Measurements from ENCODE around the gene NGDN. TPM values are rescaled to one million over a fixed set of nuclear protein-coding genes. Genes with fewer than 3 reads are reported as not detected.
"Not testable (repeated sequence)": the region's sequence is repeated elsewhere in the genome, so short reads cannot be mapped to it uniquely, and the experiment has no call there.

The NGDN gene, protein sequence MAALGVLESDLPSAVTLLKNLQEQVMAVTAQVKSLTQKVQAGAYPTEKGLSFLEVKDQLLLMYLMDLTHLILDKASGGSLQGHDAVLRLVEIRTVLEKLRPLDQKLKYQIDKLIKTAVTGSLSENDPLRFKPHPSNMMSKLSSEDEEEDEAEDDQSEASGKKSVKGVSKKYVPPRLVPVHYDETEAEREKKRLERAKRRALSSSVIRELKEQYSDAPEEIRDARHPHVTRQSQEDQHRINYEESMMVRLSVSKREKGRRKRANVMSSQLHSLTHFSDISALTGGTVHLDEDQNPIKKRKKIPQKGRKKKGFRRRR
- 10 to 100 TPM; 82.7 to 88.7 TPM for total RNA-seq
- 74.9 TPM for polyA plus RNA-seq

- no peaks in the 10 kb centered on the region for H3K27me3 ChIP-seq (ENCODE audit: insufficient read depth, low read length, poor library complexity, severe bottlenecking)
- Mint-ChIP-seq H3K4me1 (peaks cover 0 to 11% (median 7%) of the 10 kb centered on the region in 3 donors), H3K4me3 (peak within 1 kb of the TSS in 2 of 7 donors; percentile 35 to 80), H3K36me3 (peaks cover 0 to 27% (median 4%) of the 10 kb centered on the region in 3 donors), H3K9me3 (no peaks in the 10 kb centered on the region), H3K27me3 (peaks cover 0 to 1% of the 10 kb centered on the region in 2 donors), H3K27ac (peak within 1 kb of the TSS in 3 of 8 donors; percentile 47 to 86 (median 54))
- H3K9me3 ChIP-seq (ENCODE audit: low read length), result no peaks in the 10 kb centered on the region
- DNase-seq, result peak; percentile 81 to 97 (median 95)
- ChIA-PET CTCF (interaction anchor here (0.6 to 1.5 kb wide), 3 partner anchors 9 to 774 kb away, joined by 3 to 5 read pairs (median 3); no protein-coding TSS in a partner anchor), POLR2A (interaction anchor here (0.7 to 2.0 kb wide), 4 partner anchors 9 to 141 kb away, joined by 3 to 6 read pairs (median 4); partner anchors contain the start of gene ZFHX2)
- peaks cover 14% of the 10 kb centered on the region for H3K36me3 ChIP-seq (ENCODE audit: insufficient read depth, low read length)
- H3K4me1 ChIP-seq (ENCODE audit: insufficient read depth, low read length), result peaks cover 14% of the 10 kb centered on the region
- peak within 1 kb of the TSS; percentile 94 for H3K4me3 ChIP-seq (ENCODE audit: low read length)
- peak within 1 kb of the TSS; percentile 85 for H3K27ac ChIP-seq (ENCODE audit: low read depth, low read length)
Observed at GRCh38 chr14:23469127-23469905, at the start of gene NGDN. Gene NGDN, plus strand, starts transcription at chr14:23469703. Its CDS starts 13 bp downstream, at chr14:23469716.

DNA sequence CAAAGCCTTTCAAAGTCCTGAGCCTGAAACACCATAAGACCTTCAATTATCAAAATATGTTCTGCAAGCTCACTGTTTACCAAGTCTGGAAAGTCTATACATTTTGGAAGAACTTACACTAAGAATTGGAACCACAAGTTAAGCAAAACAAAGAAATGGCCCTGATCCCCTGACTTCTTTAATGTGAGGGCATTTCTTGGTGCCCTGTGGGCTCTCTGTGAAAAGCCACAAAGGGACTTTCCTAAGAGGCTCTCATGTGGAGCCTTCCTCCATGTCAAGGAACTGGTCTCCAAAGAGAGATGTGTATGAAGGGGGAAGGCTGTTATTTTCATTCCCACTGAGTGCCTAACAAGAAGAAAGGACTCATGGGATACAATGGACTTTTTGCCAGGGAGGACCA is 47.9 kb upstream of the NGDN start:
- peaks cover 14 to 15% of the 10 kb centered on the region in 2 donors for H3K27me3 Mint-ChIP-seq
- no peak overlapping the region for H3K4me3 Mint-ChIP-seq
- H3K4me1 ChIP-seq (ENCODE audit: insufficient read depth, low read length), result no peaks in the 10 kb centered on the region
- no peaks in the 10 kb centered on the region for H3K27me3 ChIP-seq (ENCODE audit: insufficient read depth, low read length, poor library complexity, severe bottlenecking)
- H3K9me3 ChIP-seq (ENCODE audit: low read length), result no peaks in the 10 kb centered on the region
- ChIA-PET CTCF (no interaction called here), POLR2A (no interaction called here)
- no peak overlapping the region for H3K27ac Mint-ChIP-seq
- no peak overlapping the region for H3K4me3 ChIP-seq (ENCODE audit: low read length)
- no peaks in the 10 kb centered on the region for H3K9me3 Mint-ChIP-seq
- no peak for DNase-seq
- no peaks in the 10 kb centered on the region for H3K36me3 Mint-ChIP-seq
- no peaks in the 10 kb centered on the region for H3K4me1 Mint-ChIP-seq
- no peak overlapping the region for H3K27ac ChIP-seq (ENCODE audit: low read depth, low read length)
- no peaks in the 10 kb centered on the region for H3K36me3 ChIP-seq (ENCODE audit: insufficient read depth, low read length)

DNA sequence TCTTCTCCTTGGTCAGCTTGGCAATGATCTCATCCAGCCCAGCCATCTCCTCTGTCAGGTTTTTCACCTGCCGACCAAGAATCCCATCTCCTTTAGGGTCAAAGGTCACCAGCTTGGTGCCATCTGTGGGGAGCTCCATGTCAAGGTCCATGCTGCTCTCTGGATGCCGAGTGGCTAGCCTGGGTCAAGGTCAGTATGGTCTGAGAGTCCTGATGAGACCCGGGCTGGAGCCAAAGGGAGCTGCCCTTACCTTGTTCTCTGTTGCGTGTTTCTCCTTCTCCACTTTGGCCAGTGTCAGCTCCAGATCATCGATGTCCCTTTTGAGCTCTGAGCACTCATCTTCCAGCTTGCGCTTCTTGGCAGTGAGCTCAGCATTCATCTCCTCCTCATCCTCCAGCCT is 45.8 kb upstream of the NGDN start:
- H3K27ac ChIP-seq (ENCODE audit: low read depth, low read length), result no peak overlapping the region
- CTCF ChIA-PET, result interaction anchor here (1.3 kb wide), 1 partner anchor 44 kb away, joined by 4 read pairs; no protein-coding TSS in a partner anchor
- Mint-ChIP-seq H3K4me3 (no peak overlapping the region), H3K4me1 (no peaks in the 10 kb centered on the region), H3K36me3 (no peaks in the 10 kb centered on the region), H3K9me3 (no peaks in the 10 kb centered on the region), H3K27ac (no peak overlapping the region), H3K27me3 (peaks cover 10 to 14% of the 10 kb centered on the region in 2 donors)
- H3K27me3 ChIP-seq (ENCODE audit: insufficient read depth, low read length, poor library complexity, severe bottlenecking), result no peaks in the 10 kb centered on the region
- no peaks in the 10 kb centered on the region for H3K4me1 ChIP-seq (ENCODE audit: insufficient read depth, low read length)
- POLR2A ChIA-PET, result no interaction called here
- H3K9me3 ChIP-seq (ENCODE audit: low read length), result no peaks in the 10 kb centered on the region
- DNase-seq, result no peak
- H3K36me3 ChIP-seq (ENCODE audit: insufficient read depth, low read length), result no peaks in the 10 kb centered on the region
- no peak overlapping the region for H3K4me3 ChIP-seq (ENCODE audit: low read length)

- Mint-ChIP-seq H3K4me3 (no peak overlapping the region), H3K4me1 (no peaks in the 10 kb centered on the region), H3K27me3 (peaks cover 7 to 10% of the 10 kb centered on the region in 2 donors), H3K36me3 (no peaks in the 10 kb centered on the region), H3K9me3 (no peaks in the 10 kb centered on the region), H3K27ac (no peak overlapping the region)
- H3K36me3 ChIP-seq (ENCODE audit: insufficient read depth, low read length), result no peaks in the 10 kb centered on the region
- ChIA-PET CTCF (interaction anchor here (1.4 kb wide), 1 partner anchor 45 kb away, joined by 3 read pairs; no protein-coding TSS in a partner anchor), POLR2A (no interaction called here)
- no peaks in the 10 kb centered on the region for H3K4me1 ChIP-seq (ENCODE audit: insufficient read depth, low read length)
- no peak overlapping the region for H3K4me3 ChIP-seq (ENCODE audit: low read length)
- no peaks in the 10 kb centered on the region for H3K27me3 ChIP-seq (ENCODE audit: insufficient read depth, low read length, poor library complexity, severe bottlenecking)
- no peak for DNase-seq
- H3K9me3 ChIP-seq (ENCODE audit: low read length), result no peaks in the 10 kb centered on the region
- no peak overlapping the region for H3K27ac ChIP-seq (ENCODE audit: low read depth, low read length)
Observed at GRCh38 chr14:23425169-23425568, 44.3 kb upstream of the NGDN start.

- H3K36me3 Mint-ChIP-seq; H3K4me1 Mint-ChIP-seq; H3K9me3 ChIP-seq (ENCODE audit: low read length); H3K4me3 ChIP-seq (ENCODE audit: low read length); H3K27ac Mint-ChIP-seq; H3K27me3 ChIP-seq (ENCODE audit: insufficient read depth, low read length, poor library complexity, severe bottlenecking); H3K36me3 ChIP-seq (ENCODE audit: insufficient read depth, low read length); H3K27ac ChIP-seq (ENCODE audit: low read depth, low read length); POLR2A ChIA-PET; DNase-seq; H3K27me3 Mint-ChIP-seq; H3K4me1 ChIP-seq (ENCODE audit: insufficient read depth, low read length); H3K4me3 Mint-ChIP-seq; H3K9me3 Mint-ChIP-seq: not testable (repeated sequence)
- CTCF ChIA-PET, result interaction anchor here (1.4 kb wide), 1 partner anchor 46 kb away, joined by 3 read pairs; no protein-coding TSS in a partner anchor
Observed at GRCh38 chr14:23425798-23426197, 43.7 kb upstream of the NGDN start.

- CTCF ChIA-PET, result no interaction called here
- Mint-ChIP-seq H3K4me1 (no peaks in the 10 kb centered on the region), H3K27me3 (peaks cover 7 to 18% of the 10 kb centered on the region in 2 donors), H3K4me3 (no peak overlapping the region), H3K36me3 (no peaks in the 10 kb centered on the region), H3K9me3 (no peaks in the 10 kb centered on the region), H3K27ac (no peak overlapping the region)
- H3K27me3 ChIP-seq (ENCODE audit: insufficient read depth, low read length, poor library complexity, severe bottlenecking), result no peaks in the 10 kb centered on the region
- H3K27ac ChIP-seq (ENCODE audit: low read depth, low read length), result no peak overlapping the region
- H3K4me3 ChIP-seq (ENCODE audit: low read length), result no peak overlapping the region
- peak in 1 of 5 donors; percentile 30 for DNase-seq
- no peaks in the 10 kb centered on the region for H3K36me3 ChIP-seq (ENCODE audit: insufficient read depth, low read length)
- no peaks in the 10 kb centered on the region for H3K4me1 ChIP-seq (ENCODE audit: insufficient read depth, low read length)
- H3K9me3 ChIP-seq (ENCODE audit: low read length), result no peaks in the 10 kb centered on the region
- POLR2A ChIA-PET, result no interaction called here
Observed at GRCh38 chr14:23428686-23429495, 40.6 kb upstream of the NGDN start.

- H3K27ac ChIP-seq (ENCODE audit: low read depth, low read length), result no peak overlapping the region
- DNase-seq, result no peak
- no peaks in the 10 kb centered on the region for H3K4me1 ChIP-seq (ENCODE audit: insufficient read depth, low read length)
- no peaks in the 10 kb centered on the region for H3K27me3 ChIP-seq (ENCODE audit: insufficient read depth, low read length, poor library complexity, severe bottlenecking)
- Mint-ChIP-seq H3K27ac (no peak overlapping the region), H3K4me1 (no peaks in the 10 kb centered on the region), H3K27me3 (peaks cover 9 to 16% of the 10 kb centered on the region in 2 donors), H3K36me3 (no peaks in the 10 kb centered on the region), H3K4me3 (no peak overlapping the region), H3K9me3 (no peaks in the 10 kb centered on the region)
- ChIA-PET POLR2A (no interaction called here), CTCF (no interaction called here)
- H3K36me3 ChIP-seq (ENCODE audit: insufficient read depth, low read length), result no peaks in the 10 kb centered on the region
- no peaks in the 10 kb centered on the region for H3K9me3 ChIP-seq (ENCODE audit: low read length)
- no peak overlapping the region for H3K4me3 ChIP-seq (ENCODE audit: low read length)
Observed at GRCh38 chr14:23430016-23430722, 39.3 kb upstream of the NGDN start.

Measured in CD8-positive, alpha-beta memory T cell (primary cell).